ENCODE data around the gene SYVN1. TPM values are rescaled to one million over a fixed set of nuclear protein-coding genes. Genes with fewer than 3 reads are reported as not detected.

Gene SYVN1
- total RNA-seq, 1 experiment from 2014 or later, result 34.8 TPM

DNA sequence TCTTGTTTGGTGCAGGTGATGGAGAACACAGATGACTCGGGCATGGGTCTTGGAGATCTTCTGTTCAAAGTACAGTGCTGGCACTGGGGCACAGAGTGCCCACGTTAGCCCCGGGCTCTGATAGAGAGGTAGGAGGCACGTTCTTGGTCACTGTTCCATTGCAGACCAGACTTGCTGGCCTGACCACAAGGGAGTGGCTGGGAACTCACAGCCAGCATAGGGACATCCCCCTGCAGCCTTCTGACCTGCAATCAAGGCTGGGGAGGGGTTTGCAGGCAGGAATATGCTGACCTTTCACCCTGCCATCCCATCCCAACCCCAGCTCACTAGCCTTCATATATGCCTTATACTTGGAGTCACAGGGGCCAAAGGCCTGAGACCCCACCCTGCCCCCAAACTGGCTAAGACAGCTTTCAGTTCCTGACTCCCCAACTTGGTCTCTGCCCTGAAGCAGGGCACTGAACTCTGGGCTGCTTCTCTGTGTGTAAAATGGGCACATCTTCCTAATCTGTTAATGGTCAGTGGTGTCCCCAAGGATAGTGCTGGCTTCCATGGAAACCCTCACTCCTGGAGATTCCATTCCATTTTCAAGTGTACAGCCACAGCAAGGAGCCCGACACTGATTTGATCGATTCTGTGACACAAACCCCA, 7.6 kb downstream of the SYVN1 start:
- Mint-ChIP-seq H3K4me1 (peaks cover 8% of the 10 kb centered on the region), H3K9me3 (no peaks in the 10 kb centered on the region), H3K27ac (no peak overlapping the region), H3K27me3 (ENCODE audit: low read depth) (no peaks in the 10 kb centered on the region), H3K4me3 (no peak overlapping the region), H3K36me3 (peaks cover 31% of the 10 kb centered on the region)
- CTCF ChIA-PET, result interaction anchor here (0.6 to 2.2 kb wide), 3 partner anchors 13 to 77 kb away, joined by 3 to 7 read pairs (median 3); no protein-coding TSS in a partner anchor
- POLR2A ChIA-PET, result no interaction called here
- ATAC-seq (no peak), DNase-seq (ENCODE audit: low spot score) (no peak)
- TF ChIP-seq, protein P1, sequence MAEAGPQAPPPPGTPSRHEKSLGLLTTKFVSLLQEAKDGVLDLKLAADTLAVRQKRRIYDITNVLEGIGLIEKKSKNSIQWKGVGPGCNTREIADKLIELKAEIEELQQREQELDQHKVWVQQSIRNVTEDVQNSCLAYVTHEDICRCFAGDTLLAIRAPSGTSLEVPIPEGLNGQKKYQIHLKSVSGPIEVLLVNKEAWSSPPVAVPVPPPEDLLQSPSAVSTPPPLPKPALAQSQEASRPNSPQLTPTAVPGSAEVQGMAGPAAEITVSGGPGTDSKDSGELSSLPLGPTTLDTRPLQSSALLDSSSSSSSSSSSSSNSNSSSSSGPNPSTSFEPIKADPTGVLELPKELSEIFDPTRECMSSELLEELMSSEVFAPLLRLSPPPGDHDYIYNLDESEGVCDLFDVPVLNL (CRISPR knock-in tag; IDR thresholded peaks at IDR 0.05; ENCODE audit: borderline replicate concordance, low read depth), result no peak
- TF ChIP-seq ZBTB21 (CRISPR knock-in tag; IDR thresholded peaks at IDR 0.05; ENCODE audit: borderline replicate concordance) (no peak), ZNF121 (CRISPR knock-in tag; IDR thresholded peaks at IDR 0.05) (no peak), ZNF423 (CRISPR knock-in tag; IDR thresholded peaks at IDR 0.05) (no peak), ZNF671 (CRISPR knock-in tag; IDR thresholded peaks at IDR 0.05) (no peak), JUN (CRISPR knock-in tag; IDR thresholded peaks at IDR 0.05) (no peak), SMAD4 (CRISPR knock-in tag; IDR thresholded peaks at IDR 0.05) (no peak), GABPB1 (CRISPR knock-in tag; IDR thresholded peaks at IDR 0.05) (no peak), TEAD4 (CRISPR knock-in tag; IDR thresholded peaks at IDR 0.05) (no peak), ESRRA (CRISPR knock-in tag; IDR thresholded peaks at IDR 0.05; ENCODE audit: borderline replicate concordance) (no peak), NFE2L1 (CRISPR knock-in tag; IDR thresholded peaks at IDR 0.05) (no peak)
- TF ChIP-seq, protein P2, sequence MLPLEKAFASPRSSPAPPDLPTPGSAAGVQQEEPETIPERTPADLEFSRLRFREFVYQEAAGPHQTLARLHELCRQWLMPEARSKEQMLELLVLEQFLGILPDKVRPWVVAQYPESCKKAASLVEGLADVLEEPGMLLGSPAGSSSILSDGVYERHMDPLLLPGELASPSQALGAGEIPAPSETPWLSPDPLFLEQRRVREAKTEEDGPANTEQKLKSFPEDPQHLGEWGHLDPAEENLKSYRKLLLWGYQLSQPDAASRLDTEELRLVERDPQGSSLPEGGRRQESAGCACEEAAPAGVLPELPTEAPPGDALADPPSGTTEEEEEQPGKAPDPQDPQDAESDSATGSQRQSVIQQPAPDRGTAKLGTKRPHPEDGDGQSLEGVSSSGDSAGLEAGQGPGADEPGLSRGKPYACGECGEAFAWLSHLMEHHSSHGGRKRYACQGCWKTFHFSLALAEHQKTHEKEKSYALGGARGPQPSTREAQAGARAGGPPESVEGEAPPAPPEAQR (CRISPR knock-in tag; IDR thresholded peaks at IDR 0.05), result no peak
- TF ChIP-seq, protein P3, sequence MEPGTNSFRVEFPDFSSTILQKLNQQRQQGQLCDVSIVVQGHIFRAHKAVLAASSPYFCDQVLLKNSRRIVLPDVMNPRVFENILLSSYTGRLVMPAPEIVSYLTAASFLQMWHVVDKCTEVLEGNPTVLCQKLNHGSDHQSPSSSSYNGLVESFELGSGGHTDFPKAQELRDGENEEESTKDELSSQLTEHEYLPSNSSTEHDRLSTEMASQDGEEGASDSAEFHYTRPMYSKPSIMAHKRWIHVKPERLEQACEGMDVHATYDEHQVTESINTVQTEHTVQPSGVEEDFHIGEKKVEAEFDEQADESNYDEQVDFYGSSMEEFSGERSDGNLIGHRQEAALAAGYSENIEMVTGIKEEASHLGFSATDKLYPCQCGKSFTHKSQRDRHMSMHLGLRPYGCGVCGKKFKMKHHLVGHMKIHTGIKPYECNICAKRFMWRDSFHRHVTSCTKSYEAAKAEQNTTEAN (CRISPR knock-in tag; IDR thresholded peaks at IDR 0.05), result no peak
- TF ChIP-seq, protein P4, sequence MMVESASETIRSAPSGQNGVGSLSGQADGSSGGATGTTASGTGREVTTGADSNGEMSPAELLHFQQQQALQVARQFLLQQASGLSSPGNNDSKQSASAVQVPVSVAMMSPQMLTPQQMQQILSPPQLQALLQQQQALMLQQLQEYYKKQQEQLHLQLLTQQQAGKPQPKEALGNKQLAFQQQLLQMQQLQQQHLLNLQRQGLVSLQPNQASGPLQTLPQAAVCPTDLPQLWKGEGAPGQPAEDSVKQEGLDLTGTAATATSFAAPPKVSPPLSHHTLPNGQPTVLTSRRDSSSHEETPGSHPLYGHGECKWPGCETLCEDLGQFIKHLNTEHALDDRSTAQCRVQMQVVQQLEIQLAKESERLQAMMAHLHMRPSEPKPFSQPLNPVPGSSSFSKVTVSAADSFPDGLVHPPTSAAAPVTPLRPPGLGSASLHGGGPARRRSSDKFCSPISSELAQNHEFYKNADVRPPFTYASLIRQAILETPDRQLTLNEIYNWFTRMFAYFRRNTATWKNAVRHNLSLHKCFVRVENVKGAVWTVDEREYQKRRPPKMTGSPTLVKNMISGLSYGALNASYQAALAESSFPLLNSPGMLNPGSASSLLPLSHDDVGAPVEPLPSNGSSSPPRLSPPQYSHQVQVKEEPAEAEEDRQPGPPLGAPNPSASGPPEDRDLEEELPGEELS (CRISPR knock-in tag; IDR thresholded peaks at IDR 0.05), result no peak
- TF ChIP-seq, protein P5, sequence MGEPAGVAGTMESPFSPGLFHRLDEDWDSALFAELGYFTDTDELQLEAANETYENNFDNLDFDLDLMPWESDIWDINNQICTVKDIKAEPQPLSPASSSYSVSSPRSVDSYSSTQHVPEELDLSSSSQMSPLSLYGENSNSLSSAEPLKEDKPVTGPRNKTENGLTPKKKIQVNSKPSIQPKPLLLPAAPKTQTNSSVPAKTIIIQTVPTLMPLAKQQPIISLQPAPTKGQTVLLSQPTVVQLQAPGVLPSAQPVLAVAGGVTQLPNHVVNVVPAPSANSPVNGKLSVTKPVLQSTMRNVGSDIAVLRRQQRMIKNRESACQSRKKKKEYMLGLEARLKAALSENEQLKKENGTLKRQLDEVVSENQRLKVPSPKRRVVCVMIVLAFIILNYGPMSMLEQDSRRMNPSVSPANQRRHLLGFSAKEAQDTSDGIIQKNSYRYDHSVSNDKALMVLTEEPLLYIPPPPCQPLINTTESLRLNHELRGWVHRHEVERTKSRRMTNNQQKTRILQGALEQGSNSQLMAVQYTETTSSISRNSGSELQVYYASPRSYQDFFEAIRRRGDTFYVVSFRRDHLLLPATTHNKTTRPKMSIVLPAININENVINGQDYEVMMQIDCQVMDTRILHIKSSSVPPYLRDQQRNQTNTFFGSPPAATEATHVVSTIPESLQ (CRISPR knock-in tag; IDR thresholded peaks at IDR 0.05), result no peak

DNA sequence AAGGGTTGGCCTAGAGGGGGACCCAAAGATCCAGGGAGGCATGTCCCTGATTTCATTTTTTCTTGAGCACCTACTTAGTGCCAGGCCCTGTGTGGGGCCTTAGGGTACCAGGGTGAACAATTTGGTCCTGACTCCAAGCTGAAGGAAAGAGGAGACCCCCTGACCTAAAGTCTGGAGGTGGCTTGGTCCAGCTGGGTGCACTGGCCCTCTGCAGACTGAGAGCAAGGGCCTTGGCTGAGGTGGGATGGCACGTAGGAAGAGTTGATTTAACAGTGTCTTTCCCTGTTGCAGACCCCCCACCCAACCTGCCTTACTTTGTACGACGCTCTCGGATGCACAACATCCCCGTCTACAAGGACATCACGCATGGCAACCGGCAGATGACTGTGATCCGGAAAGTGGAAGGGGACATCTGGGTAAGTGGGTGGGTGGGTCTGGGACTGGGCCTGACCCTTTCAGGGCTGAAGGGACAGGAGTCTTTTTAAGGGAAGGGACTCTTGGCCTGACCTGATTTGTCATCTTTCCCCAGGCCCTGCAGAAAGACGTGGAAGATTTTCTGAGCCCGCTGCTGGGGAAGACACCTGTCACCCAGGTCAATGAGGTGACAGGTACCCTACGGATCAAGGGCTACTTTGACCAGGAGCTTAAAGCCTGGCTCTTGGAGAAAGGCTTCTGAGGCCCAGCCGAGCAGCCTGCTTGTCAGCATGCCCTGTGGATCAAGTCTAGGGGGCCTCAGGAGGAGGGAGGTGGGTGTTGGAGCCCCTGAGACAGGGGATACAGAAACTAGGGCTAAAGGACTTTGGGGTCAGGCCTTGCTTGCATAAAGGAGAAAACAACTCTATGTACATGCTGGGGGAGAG, 8.9 kb downstream of the SYVN1 start:
- TF ChIP-seq, protein P6, sequence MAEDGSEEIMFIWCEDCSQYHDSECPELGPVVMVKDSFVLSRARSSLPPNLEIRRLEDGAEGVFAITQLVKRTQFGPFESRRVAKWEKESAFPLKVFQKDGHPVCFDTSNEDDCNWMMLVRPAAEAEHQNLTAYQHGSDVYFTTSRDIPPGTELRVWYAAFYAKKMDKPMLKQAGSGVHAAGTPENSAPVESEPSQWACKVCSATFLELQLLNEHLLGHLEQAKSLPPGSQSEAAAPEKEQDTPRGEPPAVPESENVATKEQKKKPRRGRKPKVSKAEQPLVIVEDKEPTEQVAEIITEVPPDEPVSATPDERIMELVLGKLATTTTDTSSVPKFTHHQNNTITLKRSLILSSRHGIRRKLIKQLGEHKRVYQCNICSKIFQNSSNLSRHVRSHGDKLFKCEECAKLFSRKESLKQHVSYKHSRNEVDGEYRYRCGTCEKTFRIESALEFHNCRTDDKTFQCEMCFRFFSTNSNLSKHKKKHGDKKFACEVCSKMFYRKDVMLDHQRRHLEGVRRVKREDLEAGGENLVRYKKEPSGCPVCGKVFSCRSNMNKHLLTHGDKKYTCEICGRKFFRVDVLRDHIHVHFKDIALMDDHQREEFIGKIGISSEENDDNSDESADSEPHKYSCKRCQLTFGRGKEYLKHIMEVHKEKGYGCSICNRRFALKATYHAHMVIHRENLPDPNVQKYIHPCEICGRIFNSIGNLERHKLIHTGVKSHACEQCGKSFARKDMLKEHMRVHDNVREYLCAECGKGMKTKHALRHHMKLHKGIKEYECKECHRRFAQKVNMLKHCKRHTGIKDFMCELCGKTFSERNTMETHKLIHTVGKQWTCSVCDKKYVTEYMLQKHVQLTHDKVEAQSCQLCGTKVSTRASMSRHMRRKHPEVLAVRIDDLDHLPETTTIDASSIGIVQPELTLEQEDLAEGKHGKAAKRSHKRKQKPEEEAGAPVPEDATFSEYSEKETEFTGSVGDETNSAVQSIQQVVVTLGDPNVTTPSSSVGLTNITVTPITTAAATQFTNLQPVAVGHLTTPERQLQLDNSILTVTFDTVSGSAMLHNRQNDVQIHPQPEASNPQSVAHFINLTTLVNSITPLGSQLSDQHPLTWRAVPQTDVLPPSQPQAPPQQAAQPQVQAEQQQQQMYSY (CRISPR knock-in tag; IDR thresholded peaks at IDR 0.05), result no peak
- H3K27ac Mint-ChIP-seq, result no peak overlapping the region
- H3K9me3 Mint-ChIP-seq, result no peaks in the 10 kb centered on the region
- H3K4me3 Mint-ChIP-seq, result no peak overlapping the region
- H3K4me1 Mint-ChIP-seq, result peaks cover 14% of the 10 kb centered on the region
- peaks cover 38% of the 10 kb centered on the region for H3K36me3 Mint-ChIP-seq
- no peak for ATAC-seq
- POLR2A ChIA-PET, result no interaction called here
- CTCF ChIA-PET, result interaction anchor here (2.2 kb wide), 1 partner anchor 12 kb away, joined by 7 read pairs; no protein-coding TSS in a partner anchor
- H3K27me3 Mint-ChIP-seq (ENCODE audit: low read depth), result no peaks in the 10 kb centered on the region
- DNase-seq (ENCODE audit: low spot score), result no peak
